DOHH2 (cell line): Measurements from ENCODE around the gene MED25.

Experiments used
- CTCF ChIP-seq: fragments of 200-600 bp; sonication (generic); IDR thresholded peaks from one replicate; pipeline ENCODE4 v1.5.1; 2014; ENCODE audit warnings: antibody characterized with exemption, mild to moderate bottlenecking, low read depth, low read length; ENCODE audit not compliant: poor library complexity, severe bottlenecking
- EZH2phosphoT487 ChIP-seq: fragments of 200-600 bp; sonication (generic); IDR thresholded peaks from 2 replicates; pipeline ENCODE4 v1.6.1; 2017; ENCODE audit warnings: borderline replicate concordance, mild to moderate bottlenecking, antibody characterized with exemption, low read length, moderate library complexity, mixed read lengths

GRCh38 chr19:49878744-49879070 lies 60.6 kb downstream of the MED25 start:
- TF ChIP-seq CTCF (no peak), EZH2phosphoT487 (no peak)
